Bronchial epithelial cell (primary cell): ENCODE measurements around the gene WLS. TPM values are rescaled to one million over a fixed set of nuclear protein-coding genes. Genes with fewer than 3 reads are reported as not detected.

Experiments
- DNase-seq: peaks from one replicate; pipeline ENCODE4 v3.0.0-alpha.2; 2010; ENCODE audit warnings: low read depth
- FAIRE-seq: peaks from 2 replicates; lab custom pipeline; 2011; peaks lifted over from hg19 to GRCh38; lab: Jason Lieb, UNC
- H3K27me3 ChIP-seq: 2 replicates; pipeline ENCODE4 v1.5.1; 2011; ENCODE audit warnings: low read length; ENCODE audit not compliant: control insufficient read depth, insufficient read depth
- H3K36me3 ChIP-seq: 2 replicates; pipeline ENCODE4 v1.5.1; 2011; ENCODE audit warnings: low read length; ENCODE audit not compliant: control insufficient read depth, insufficient read depth
- H3K4me3 ChIP-seq: 2 replicates; pipeline ENCODE4 v1.5.1; 2011; ENCODE audit warnings: mild to moderate bottlenecking, low read depth, low read length, control low read depth
- CTCF ChIP-seq: IDR thresholded peaks from 2 replicates; pipeline ENCODE4 v1.5.1; 2011; ENCODE audit warnings: mild to moderate bottlenecking, moderate library complexity, low read length, control low read depth, inconsistent platforms; ENCODE audit not compliant: insufficient read depth, severe bottlenecking
- total RNA-seq: library from RNA; depleted of rRNA; stranded (reverse); fragments of >200 nt; gene quantifications from 2 replicates; pipeline ENCODE4 v1.2.1, GENCODE V29; 2014

The WLS gene
- total RNA-seq, 1 donor from 2014 or later, result 39.8 TPM

GRCh38 chr1:68149907-68150306 is 82.4 kb downstream of the WLS start:
- no peaks in the 10 kb centered on the region for H3K27me3 ChIP-seq
- DNase-seq, result no peak
- no peak for FAIRE-seq
- H3K4me3 ChIP-seq, result no peak overlapping the region
- no peak for TF ChIP-seq CTCF
- peaks cover 13% of the 10 kb centered on the region for H3K36me3 ChIP-seq

- FAIRE-seq, result no peak
- Histone ChIP-seq H3K4me3 (no peak overlapping the region), H3K27me3 (no peaks in the 10 kb centered on the region)
These were observed 83.1 kb downstream of the WLS start for GRCh38 chr1:68149110-68149798.

DNA sequence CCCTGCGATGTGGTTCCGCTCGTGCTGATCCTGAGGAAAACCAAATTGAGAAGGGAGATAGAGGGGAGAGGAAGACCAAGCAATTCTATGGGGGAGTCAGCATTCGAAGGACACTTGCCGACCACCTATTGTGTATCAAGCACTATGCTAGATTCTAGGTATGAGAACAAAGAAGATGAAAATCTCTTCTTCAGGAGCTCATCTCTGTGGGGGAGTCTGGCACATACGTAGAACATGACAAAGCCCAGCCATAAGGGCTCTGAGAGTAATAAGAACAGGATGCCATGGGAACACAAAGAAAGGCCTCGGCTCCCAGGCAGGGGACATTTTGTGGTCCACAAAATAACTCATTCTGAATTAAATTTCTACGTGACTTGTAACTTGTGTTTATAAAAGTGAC is 83.7 kb downstream of the WLS start:
- DNase-seq, result no peak
- Histone ChIP-seq H3K4me3 (no peak overlapping the region), H3K27me3 (no peaks in the 10 kb centered on the region), H3K36me3 (peaks cover 14% of the 10 kb centered on the region)
- TF ChIP-seq CTCF, result no peak
- FAIRE-seq, result no peak

More at GRCh38 chr1:68149110-68149798, 83.1 kb downstream of the WLS start:
- TF ChIP-seq CTCF, result no peak
- DNase-seq, result no peak
- peaks cover 14% of the 10 kb centered on the region for H3K36me3 ChIP-seq

DNA sequence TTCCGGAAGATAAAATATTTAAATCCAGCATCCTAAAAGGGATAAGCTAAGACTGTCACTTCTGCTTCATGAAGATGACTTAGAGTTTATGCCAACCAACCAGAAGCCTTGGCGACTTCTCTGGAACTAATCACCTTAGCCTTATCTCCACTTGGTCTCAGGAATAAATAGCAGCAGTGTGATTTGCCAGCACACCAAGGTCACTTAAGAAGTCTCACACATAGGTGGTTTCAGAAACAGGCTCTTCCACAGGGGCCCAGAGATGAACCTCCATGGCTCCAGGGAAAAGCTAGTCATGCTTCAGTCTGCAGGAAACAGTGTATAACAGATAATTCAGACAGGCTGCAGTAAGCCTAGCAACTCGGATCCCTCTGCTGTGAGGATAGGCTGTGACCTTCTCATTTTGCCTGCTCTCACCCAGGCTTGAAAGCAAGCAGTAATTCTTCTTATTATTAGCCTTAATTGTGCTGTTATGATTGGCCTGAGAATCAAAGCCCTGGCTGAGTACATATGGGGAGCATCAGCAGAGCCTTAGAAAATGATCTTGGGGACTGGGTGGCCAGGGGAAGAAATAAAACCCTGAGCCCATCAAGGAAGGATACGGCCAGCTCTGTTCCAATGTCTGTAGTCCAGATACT is 84.7 kb downstream of the WLS start:
- FAIRE-seq (no peak), DNase-seq (no peak)
- Histone ChIP-seq H3K36me3 (peaks cover 11% of the 10 kb centered on the region), H3K27me3 (no peaks in the 10 kb centered on the region), H3K4me3 (no peak overlapping the region)
- TF ChIP-seq CTCF, result no peak

DNA sequence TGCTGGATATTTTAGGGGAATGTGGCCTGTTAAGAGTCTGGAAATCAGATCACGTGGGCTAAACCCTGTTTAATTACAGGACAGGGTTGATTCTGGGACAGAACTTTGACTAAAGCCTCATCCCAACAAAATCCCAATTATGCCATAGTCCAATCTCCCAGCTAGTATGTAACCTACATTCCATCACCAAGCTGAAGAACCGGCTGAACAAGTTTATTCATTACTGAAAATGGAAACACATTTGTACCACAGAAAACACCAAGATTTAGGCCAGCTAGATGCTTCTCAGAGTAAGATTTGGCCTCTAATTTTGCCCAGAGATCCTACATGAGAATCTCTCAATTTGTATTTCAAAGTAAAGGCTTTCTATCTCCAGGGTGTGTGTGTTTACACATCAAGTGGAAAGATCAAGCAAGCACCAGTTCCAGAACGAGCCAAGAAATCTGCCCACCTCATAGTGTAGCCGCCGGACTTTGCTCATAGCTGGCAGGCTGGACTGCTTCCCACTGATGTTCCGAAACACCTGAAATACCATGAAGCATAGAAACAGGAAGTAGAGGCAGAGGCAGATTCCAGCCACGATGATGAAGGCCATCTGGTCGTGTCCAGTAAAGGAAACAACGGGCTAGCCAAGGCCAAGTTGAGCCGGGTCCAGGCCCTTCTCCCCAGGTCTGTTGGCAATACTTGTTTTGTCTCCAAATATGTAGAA is 86.8 kb downstream of the WLS start:
- H3K36me3 ChIP-seq, result peaks cover 13% of the 10 kb centered on the region
- DNase-seq, result peak; percentile 75
- no peaks in the 10 kb centered on the region for H3K27me3 ChIP-seq
- FAIRE-seq, result peak; percentile 18
- H3K4me3 ChIP-seq, result no peak overlapping the region
- TF ChIP-seq CTCF, result no peak
